Measurements from ENCODE around the gene ATP8B3. TPM values are rescaled to one million over a fixed set of nuclear protein-coding genes. Genes with fewer than 3 reads are reported as not detected.

ATP8B3 gene
- total and polyA plus RNA-seq, 2 donors from 2014 or later, result 0.24 to 3.6 TPM

DNA sequence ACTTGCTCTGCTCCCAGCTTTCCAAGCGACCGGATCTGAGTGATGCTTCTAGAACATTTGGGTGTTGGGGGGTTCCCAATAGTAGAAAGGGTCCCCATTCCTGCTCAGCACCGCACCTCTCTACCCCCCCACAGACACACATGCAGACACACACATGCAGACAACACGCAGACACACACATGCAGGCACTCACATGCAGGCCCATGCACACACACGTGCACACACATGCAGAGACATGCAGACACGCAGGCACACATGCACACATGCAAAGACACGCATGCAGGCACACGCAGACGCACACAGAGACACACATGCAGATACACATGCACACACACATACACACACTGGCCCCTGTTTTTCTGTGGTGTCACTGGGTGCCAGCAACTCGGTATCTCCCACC is 34.9 kb downstream of the ATP8B3 start:
- H3K27me3 ChIP-seq (ENCODE audit: control insufficient read depth, insufficient read depth, low read length), result peaks cover 36% of the 10 kb centered on the region
- no peak overlapping the region for H3K27ac ChIP-seq (ENCODE audit: low read depth in 2 of 2, low read length in 2 of 2)
- no peak overlapping the region for H3K4me3 ChIP-seq (ENCODE audit: low read length in 3 of 3)
- peak in 1 of 5 donors; percentile 29 for DNase-seq
- TF ChIP-seq, protein P1, sequence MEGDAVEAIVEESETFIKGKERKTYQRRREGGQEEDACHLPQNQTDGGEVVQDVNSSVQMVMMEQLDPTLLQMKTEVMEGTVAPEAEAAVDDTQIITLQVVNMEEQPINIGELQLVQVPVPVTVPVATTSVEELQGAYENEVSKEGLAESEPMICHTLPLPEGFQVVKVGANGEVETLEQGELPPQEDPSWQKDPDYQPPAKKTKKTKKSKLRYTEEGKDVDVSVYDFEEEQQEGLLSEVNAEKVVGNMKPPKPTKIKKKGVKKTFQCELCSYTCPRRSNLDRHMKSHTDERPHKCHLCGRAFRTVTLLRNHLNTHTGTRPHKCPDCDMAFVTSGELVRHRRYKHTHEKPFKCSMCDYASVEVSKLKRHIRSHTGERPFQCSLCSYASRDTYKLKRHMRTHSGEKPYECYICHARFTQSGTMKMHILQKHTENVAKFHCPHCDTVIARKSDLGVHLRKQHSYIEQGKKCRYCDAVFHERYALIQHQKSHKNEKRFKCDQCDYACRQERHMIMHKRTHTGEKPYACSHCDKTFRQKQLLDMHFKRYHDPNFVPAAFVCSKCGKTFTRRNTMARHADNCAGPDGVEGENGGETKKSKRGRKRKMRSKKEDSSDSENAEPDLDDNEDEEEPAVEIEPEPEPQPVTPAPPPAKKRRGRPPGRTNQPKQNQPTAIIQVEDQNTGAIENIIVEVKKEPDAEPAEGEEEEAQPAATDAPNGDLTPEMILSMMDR (IDR thresholded peaks at IDR 0.05; ENCODE audit: borderline replicate concordance, extremely low read depth, insufficient read depth), result no peak
- no peak overlapping the region for H3K9ac ChIP-seq (ENCODE audit: low read length in 3 of 3)
- no peaks in the 10 kb centered on the region for H3K36me3 ChIP-seq (ENCODE audit: control insufficient read depth in 2 of 3, insufficient read depth in 3 of 3, low read length in 3 of 3)
- intact Hi-C loops (cut with DNase I), result no loop called here
- FAIRE-seq, result no peak
- no peaks in the 10 kb centered on the region for H3K4me1 ChIP-seq (ENCODE audit: control insufficient read depth in 2 of 3, insufficient read depth in 2 of 3, low read depth in 1 of 3, low read length in 3 of 3)
- peaks cover 0 to 7% (median 5%) of the 10 kb centered on the region in 3 donors for H3K9me3 ChIP-seq (ENCODE audit: control insufficient read depth in 2 of 3, insufficient read depth in 1 of 3, low read length in 3 of 3)

DNA sequence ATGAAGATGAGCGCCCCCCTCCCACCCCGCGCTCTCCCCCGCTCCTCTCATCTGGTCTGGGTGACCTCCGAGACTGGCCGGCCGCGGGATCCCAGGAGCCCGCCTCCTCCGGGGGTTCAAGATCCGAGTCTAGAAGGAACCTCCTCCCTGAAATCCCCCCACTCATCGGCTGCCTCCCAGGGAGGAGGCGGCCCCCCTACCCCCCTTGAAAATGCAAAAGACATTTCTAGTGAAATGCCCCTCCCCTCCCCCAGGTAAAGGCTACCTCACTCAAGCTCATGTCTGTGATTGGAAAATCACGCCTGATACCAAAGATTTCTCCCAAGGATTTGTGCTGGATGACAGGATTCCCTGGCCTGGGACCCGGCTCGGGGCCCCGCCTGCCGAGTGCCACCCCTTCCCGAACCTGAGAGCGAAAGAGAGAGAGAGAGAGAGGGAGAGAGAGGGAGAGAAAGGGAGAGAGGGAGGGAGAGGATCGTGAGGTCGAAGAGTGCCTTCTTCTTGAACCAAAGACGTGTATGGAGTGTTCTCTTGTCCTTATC is 35.4 kb downstream of the ATP8B3 start:
- FAIRE-seq, result no peak
- Histone ChIP-seq H3K9me3 (ENCODE audit: control insufficient read depth in 2 of 3, insufficient read depth in 1 of 3, low read length in 3 of 3) (peaks cover 0 to 2% (median 2%) of the 10 kb centered on the region in 3 donors), H3K4me3 (ENCODE audit: low read length in 3 of 3) (no peak overlapping the region), H3K27me3 (ENCODE audit: control insufficient read depth, insufficient read depth, low read length) (peaks cover 36% of the 10 kb centered on the region), H3K9ac (ENCODE audit: low read length in 3 of 3) (no peak overlapping the region), H3K4me1 (ENCODE audit: control insufficient read depth in 2 of 3, insufficient read depth in 2 of 3, low read depth in 1 of 3, low read length in 3 of 3) (no peaks in the 10 kb centered on the region), H3K27ac (ENCODE audit: low read depth in 2 of 2, low read length in 2 of 2) (no peak overlapping the region), H3K36me3 (ENCODE audit: control insufficient read depth in 2 of 3, insufficient read depth in 3 of 3, low read length in 3 of 3) (no peaks in the 10 kb centered on the region)
- no peak for DNase-seq
- intact Hi-C loops (cut with DNase I), result no loop called here
- TF ChIP-seq, protein P1 (IDR thresholded peaks at IDR 0.05; ENCODE audit: borderline replicate concordance, extremely low read depth, insufficient read depth), result no peak

- FAIRE-seq (no peak), DNase-seq (no peak)
- no peak overlapping the region for H3K4me3 ChIP-seq (ENCODE audit: low read length in 3 of 3)
- H3K27ac ChIP-seq (ENCODE audit: low read depth in 2 of 2, low read length in 2 of 2), result no peak overlapping the region
- no peaks in the 10 kb centered on the region for H3K36me3 ChIP-seq (ENCODE audit: control insufficient read depth in 2 of 3, insufficient read depth in 3 of 3, low read length in 3 of 3)
- H3K9me3 ChIP-seq (ENCODE audit: control insufficient read depth in 2 of 3, insufficient read depth in 1 of 3, low read length in 3 of 3), result peaks cover 0 to 5% (median 1%) of the 10 kb centered on the region in 3 donors
- H3K27me3 ChIP-seq (ENCODE audit: control insufficient read depth, insufficient read depth, low read length), result peaks cover 36% of the 10 kb centered on the region
- no peak overlapping the region for H3K9ac ChIP-seq (ENCODE audit: low read length in 3 of 3)
- TF ChIP-seq, protein P1 (IDR thresholded peaks at IDR 0.05; ENCODE audit: borderline replicate concordance, extremely low read depth, insufficient read depth), result no peak
- intact Hi-C loops (cut with DNase I), result no loop called here
- H3K4me1 ChIP-seq (ENCODE audit: control insufficient read depth in 2 of 3, insufficient read depth in 2 of 3, low read depth in 1 of 3, low read length in 3 of 3), result no peaks in the 10 kb centered on the region
Measured at GRCh38 chr19:1775951-1776605, 36.0 kb downstream of the ATP8B3 start.
